ENCODE results near the gene REV1. TPM values are rescaled to one million over a fixed set of nuclear protein-coding genes. Genes with fewer than 3 reads are reported as not detected.
"Not testable (repeated sequence)": the region's sequence is repeated elsewhere in the genome, so short reads cannot be mapped to it uniquely, and the experiment has no call there.

REV1 gene
- total and polyA plus RNA-seq, 2 of the 4 experiments (the other 2 are of a cell fraction): 13.4 to 30.1 TPM

DNA sequence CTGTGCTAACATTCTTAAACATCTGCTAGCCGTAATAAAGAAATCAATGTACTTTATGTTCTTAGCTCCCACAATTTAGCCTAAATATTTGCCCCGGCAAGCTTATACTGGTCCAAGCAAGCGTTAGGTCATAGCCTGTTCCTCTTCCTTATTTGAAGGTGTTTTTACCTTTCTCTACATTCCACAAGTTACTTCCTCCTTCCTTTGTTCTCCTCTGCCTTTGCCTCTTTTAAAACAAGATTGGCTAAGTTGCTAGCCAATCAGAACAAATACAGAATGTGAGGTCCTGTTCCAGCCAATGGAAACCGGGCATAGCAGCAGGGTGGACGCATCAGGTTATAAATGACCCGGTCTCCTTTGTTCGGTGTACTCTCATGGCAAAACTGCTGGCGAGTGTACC is 19.4 kb downstream of the REV1 start:
- DNase-seq; H3K27me3 ChIP-seq (ENCODE audit: control insufficient read depth, insufficient read depth, low read length); H3K18ac ChIP-seq (ENCODE audit: low read depth, low read length); H3K23ac ChIP-seq (ENCODE audit: low read depth, low read length); H2BK20ac ChIP-seq (ENCODE audit: low read depth, low read length); H2BK5ac ChIP-seq (ENCODE audit: low read depth, low read length, poor library complexity, severe bottlenecking); H3K4me1 ChIP-seq (ENCODE audit: control insufficient read depth, insufficient read depth, low read length); H2BK120ac ChIP-seq (ENCODE audit: low read depth, low read length); dilution Hi-C loops (cut with HindIII; ENCODE audit: low sequenced_read_pairs, unreplicated experiment); BruUV-seq (replicated peaks); POLR2A ChIA-PET (ENCODE audit: unreplicated experiment); H2AFZ ChIP-seq (replicated peaks; ENCODE audit: low read length, poor library complexity); H3K27ac ChIP-seq (ENCODE audit: insufficient read depth, low read length); H3K9ac ChIP-seq (ENCODE audit: low read depth, low read length); H3K4me2 ChIP-seq (ENCODE audit: low read depth, low read length); H3K36me3 ChIP-seq (ENCODE audit: control insufficient read depth, insufficient read depth, low read length); ATAC-seq (ENCODE audit: low read depth); H4K8ac ChIP-seq (ENCODE audit: low read depth in 2 of 2, low read length in 2 of 2); H3K4me3 ChIP-seq (ENCODE audit: insufficient read depth, low read depth, low read length); H4K5ac ChIP-seq (ENCODE audit: low read depth, low read length); H2AK5ac ChIP-seq (ENCODE audit: low read depth, low read length); H3K9me1 ChIP-seq (ENCODE audit: insufficient read depth, low read length); H3K4ac ChIP-seq (ENCODE audit: low read depth, low read length); H2BK15ac ChIP-seq (ENCODE audit: low read depth, low read length); H3K56ac ChIP-seq (ENCODE audit: extremely low read depth, insufficient read depth, low read length); H3K9me3 ChIP-seq (ENCODE audit: control insufficient read depth, insufficient read depth, low read length); CTCF ChIA-PET; H2AK9ac ChIP-seq (replicated peaks; ENCODE audit: low read depth, low read length, poor library complexity); H4K91ac ChIP-seq (ENCODE audit: insufficient read depth, low read depth, low read length); H3K14ac ChIP-seq (replicated peaks; ENCODE audit: low read depth, low read length): not testable (repeated sequence)
- intact Hi-C loops (cut with micrococcal nuclease): loop anchor here (5.0 kb wide), 1 partner anchor 38 kb away; no protein-coding TSS in a partner anchor
- no CpG with 5 or more reads among the region's 8 CpGs for WGBS, 2 experiments (ENCODE audit: extremely low coverage in 2 of 2, insufficient read length in 1 of 2)
- Histone ChIP-seq H4K20me1 (ENCODE audit: insufficient read depth, low read length) (peaks cover 12% of the 10 kb centered on the region), H3K79me1 (ENCODE audit: low read depth in 1 of 2, low read length in 2 of 2) (peaks cover 20 to 43% of the 10 kb centered on the region in 2 experiments)
- in situ Hi-C loops (cut with MboI; ENCODE audit: low sequenced_read_pairs): loop anchor here (10.0 kb wide), 1 partner anchor 286 kb away; the partner anchor contains the start of genes MITD1 and MRPL30
